WTC11 (cell line): Measurements from ENCODE around the gene RIPK3. TPM values are rescaled to one million over a fixed set of nuclear protein-coding genes. Genes with fewer than 3 reads are reported as not detected.

Experiments
- ATAC-seq: fragments of 200-7000 bp; cut with Tn5 transposase; 2 replicates; pipeline ENCODE4 v1.10.0; 2021; ENCODE audit warnings: mild to moderate bottlenecking, moderate library complexity
- CTCF ChIA-PET: fragments of 300-600 bp; sonication (Branson Sonifier 250); formaldehyde crosslinking; loops from one replicate; lab custom pipeline; 2021; ENCODE audit warnings: antibody characterized with exemption; lab: Charles Lee
- POLR2A ChIA-PET: fragments of 350-600 bp; sonication (Branson Sonifier 250); formaldehyde crosslinking; loops from one replicate; lab custom pipeline; 2021; ENCODE audit warnings: antibody characterized with exemption; lab: Charles Lee
- DNase-seq: peaks from one replicate; pipeline ENCODE4 v3.0.0; 2021; ENCODE audit warnings: low spot score
- H3K27ac Mint-ChIP-seq: 2 replicates; pipeline ENCODE4 v1.8.0; 2021; ENCODE audit warnings: mixed read lengths
- H3K27me3 Mint-ChIP-seq: 2 replicates; pipeline ENCODE4 v1.8.0; 2021; ENCODE audit warnings: low read depth, mild to moderate bottlenecking, moderate library complexity, mixed read lengths
- H3K36me3 Mint-ChIP-seq: 2 replicates; pipeline ENCODE4 v1.8.0; 2021; ENCODE audit warnings: mixed read lengths
- H3K4me1 Mint-ChIP-seq: 2 replicates; pipeline ENCODE4 v1.8.0; 2022; ENCODE audit warnings: mixed read lengths
- H3K4me3 Mint-ChIP-seq: 2 replicates; pipeline ENCODE4 v1.8.0; 2021; ENCODE audit warnings: mild to moderate bottlenecking, moderate library complexity, mixed read lengths
- H3K9me3 Mint-ChIP-seq: 2 replicates; pipeline ENCODE4 v1.8.0; 2021; ENCODE audit warnings: mixed read lengths
- AFF4 ChIP-seq: sonication (generic); formaldehyde crosslinking; IDR thresholded peaks from 2 replicates; pipeline ENCODE4 v1.8.1; 2023; ENCODE audit warnings: mild to moderate bottlenecking, missing genetic modification reagents, borderline replicate concordance
- CREB1 ChIP-seq: sonication (generic); formaldehyde crosslinking; IDR thresholded peaks from 2 replicates; pipeline ENCODE4 v1.8.0; 2023; ENCODE audit warnings: mild to moderate bottlenecking, missing genetic modification reagents
- EMX1 ChIP-seq: fragments of 250-450 bp; sonication (Bioruptor Pico); IDR thresholded peaks from 2 replicates; pipeline ENCODE4 v1.8.0; 2021; ENCODE audit warnings: mild to moderate bottlenecking
- FOXJ3 ChIP-seq: sonication (generic); formaldehyde crosslinking; IDR thresholded peaks from 2 replicates; pipeline ENCODE4 v1.9.0; 2021; ENCODE audit warnings: missing genetic modification reagents, mild to moderate bottlenecking, borderline replicate concordance
- FOXK1 ChIP-seq: sonication (generic); formaldehyde crosslinking; IDR thresholded peaks from 2 replicates; pipeline ENCODE4 v1.8.0; 2022; ENCODE audit warnings: mild to moderate bottlenecking, moderate library complexity, missing genetic modification reagents
- HMGXB4 ChIP-seq: sonication (generic); formaldehyde crosslinking; IDR thresholded peaks from 2 replicates; pipeline ENCODE4 v1.8.1; 2023; ENCODE audit warnings: mild to moderate bottlenecking, moderate library complexity, missing genetic modification reagents
- KAT7 ChIP-seq: sonication (generic); formaldehyde crosslinking; IDR thresholded peaks from 2 replicates; pipeline ENCODE4 v1.8.1; 2023; ENCODE audit warnings: missing genetic modification reagents, mild to moderate bottlenecking, borderline replicate concordance
- NFE2L1 ChIP-seq: sonication (generic); formaldehyde crosslinking; IDR thresholded peaks from 2 replicates; pipeline ENCODE4 v1.8.1; 2023; ENCODE audit warnings: missing genetic modification reagents
- NR1H2 ChIP-seq: sonication (generic); formaldehyde crosslinking; IDR thresholded peaks from 2 replicates; pipeline ENCODE4 v1.9.0; 2021; ENCODE audit warnings: mild to moderate bottlenecking, moderate library complexity, missing genetic modification reagents
- NR2C2 ChIP-seq: sonication (generic); formaldehyde crosslinking; IDR thresholded peaks from 2 replicates; pipeline ENCODE4 v1.8.0; 2022; ENCODE audit warnings: mild to moderate bottlenecking, missing genetic modification reagents
- NR3C1 ChIP-seq: sonication (generic); formaldehyde crosslinking; conservative IDR thresholded peaks from 2 replicates; pipeline ENCODE4 v1.8.1; 2023; ENCODE audit warnings: low read depth, mild to moderate bottlenecking, missing genetic modification reagents
- ZBTB21 ChIP-seq: sonication (generic); formaldehyde crosslinking; IDR thresholded peaks from 2 replicates; pipeline ENCODE4 v1.8.1; 2023; ENCODE audit warnings: mild to moderate bottlenecking, missing genetic modification reagents, borderline replicate concordance
- ZNF121 ChIP-seq: sonication (generic); formaldehyde crosslinking; IDR thresholded peaks from 2 replicates; pipeline ENCODE4 v1.8.0; 2023; ENCODE audit warnings: missing genetic modification reagents
- ZNF263 ChIP-seq: sonication (generic); formaldehyde crosslinking; IDR thresholded peaks from 2 replicates; pipeline ENCODE4 v1.8.1; 2022; ENCODE audit warnings: low read depth, mild to moderate bottlenecking, moderate library complexity, missing genetic modification reagents
- ZNF416 ChIP-seq: fragments of 250-450 bp; sonication (Bioruptor Pico); IDR thresholded peaks from 2 replicates; pipeline ENCODE4 v1.9.0; 2021; ENCODE audit warnings: mild to moderate bottlenecking, inconsistent platforms
- ZNF423 ChIP-seq: fragments of 250-450 bp; sonication (Bioruptor Pico); IDR thresholded peaks from 2 replicates; pipeline ENCODE4 v2.1.2; 2022; ENCODE audit warnings: mild to moderate bottlenecking, moderate library complexity
- total RNA-seq: library from RNA; stranded (reverse); gene quantifications from 3 replicates; pipeline ENCODE4 v1.2.3, GENCODE V29; 2021
- TF ChIP-seq, protein P1 (sequence below): sonication (generic); formaldehyde crosslinking; IDR thresholded peaks from 2 replicates; pipeline ENCODE4 v1.8.1; 2022; ENCODE audit warnings: mild to moderate bottlenecking, missing genetic modification reagents, moderate library complexity, borderline replicate concordance
- TF ChIP-seq, protein P2 (sequence below): sonication (generic); formaldehyde crosslinking; IDR thresholded peaks from 2 replicates; pipeline ENCODE4 v1.8.0; 2022; ENCODE audit warnings: missing genetic modification reagents
- TF ChIP-seq, protein P3 (sequence below): sonication (generic); formaldehyde crosslinking; IDR thresholded peaks from 2 replicates; pipeline ENCODE4 v1.8.1; 2023; ENCODE audit warnings: mild to moderate bottlenecking, missing genetic modification reagents, moderate library complexity
- TF ChIP-seq, protein P4 (sequence below): sonication (generic); formaldehyde crosslinking; IDR thresholded peaks from 2 replicates; pipeline ENCODE4 v1.8.1; 2022; ENCODE audit warnings: low read depth, missing genetic modification reagents, borderline replicate concordance

RIPK3 gene
- total RNA-seq, 1 experiment from 2014 or later: 0.83 TPM

GRCh38 chr14:24384169-24384568 lies 44.4 kb upstream of the RIPK3 start:
- no peaks in the 10 kb centered on the region for H3K36me3 Mint-ChIP-seq
- POLR2A ChIA-PET: no interaction called here
- H3K9me3 Mint-ChIP-seq: no peaks in the 10 kb centered on the region
- TF ChIP-seq ZNF416 (no peak), ZNF121 (no peak), NR2C2 (CRISPR knock-in tag) (no peak), CREB1 (CRISPR knock-in tag) (no peak), ZNF263 (CRISPR knock-in tag) (no peak), EMX1 (CRISPR knock-in tag) (no peak), AFF4 (CRISPR knock-in tag) (no peak), ZBTB21 (CRISPR knock-in tag) (no peak), NR3C1 (CRISPR knock-in tag) (no peak), NFE2L1 (CRISPR knock-in tag) (no peak), FOXK1 (no peak), FOXJ3 (CRISPR knock-in tag) (no peak), NR1H2 (no peak), KAT7 (no peak), HMGXB4 (CRISPR knock-in tag) (no peak), ZNF423 (CRISPR knock-in tag) (no peak)
- TF ChIP-seq, protein P1, sequence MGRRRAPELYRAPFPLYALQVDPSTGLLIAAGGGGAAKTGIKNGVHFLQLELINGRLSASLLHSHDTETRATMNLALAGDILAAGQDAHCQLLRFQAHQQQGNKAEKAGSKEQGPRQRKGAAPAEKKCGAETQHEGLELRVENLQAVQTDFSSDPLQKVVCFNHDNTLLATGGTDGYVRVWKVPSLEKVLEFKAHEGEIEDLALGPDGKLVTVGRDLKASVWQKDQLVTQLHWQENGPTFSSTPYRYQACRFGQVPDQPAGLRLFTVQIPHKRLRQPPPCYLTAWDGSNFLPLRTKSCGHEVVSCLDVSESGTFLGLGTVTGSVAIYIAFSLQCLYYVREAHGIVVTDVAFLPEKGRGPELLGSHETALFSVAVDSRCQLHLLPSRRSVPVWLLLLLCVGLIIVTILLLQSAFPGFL (CRISPR knock-in tag): no peak
- TF ChIP-seq, protein P2, sequence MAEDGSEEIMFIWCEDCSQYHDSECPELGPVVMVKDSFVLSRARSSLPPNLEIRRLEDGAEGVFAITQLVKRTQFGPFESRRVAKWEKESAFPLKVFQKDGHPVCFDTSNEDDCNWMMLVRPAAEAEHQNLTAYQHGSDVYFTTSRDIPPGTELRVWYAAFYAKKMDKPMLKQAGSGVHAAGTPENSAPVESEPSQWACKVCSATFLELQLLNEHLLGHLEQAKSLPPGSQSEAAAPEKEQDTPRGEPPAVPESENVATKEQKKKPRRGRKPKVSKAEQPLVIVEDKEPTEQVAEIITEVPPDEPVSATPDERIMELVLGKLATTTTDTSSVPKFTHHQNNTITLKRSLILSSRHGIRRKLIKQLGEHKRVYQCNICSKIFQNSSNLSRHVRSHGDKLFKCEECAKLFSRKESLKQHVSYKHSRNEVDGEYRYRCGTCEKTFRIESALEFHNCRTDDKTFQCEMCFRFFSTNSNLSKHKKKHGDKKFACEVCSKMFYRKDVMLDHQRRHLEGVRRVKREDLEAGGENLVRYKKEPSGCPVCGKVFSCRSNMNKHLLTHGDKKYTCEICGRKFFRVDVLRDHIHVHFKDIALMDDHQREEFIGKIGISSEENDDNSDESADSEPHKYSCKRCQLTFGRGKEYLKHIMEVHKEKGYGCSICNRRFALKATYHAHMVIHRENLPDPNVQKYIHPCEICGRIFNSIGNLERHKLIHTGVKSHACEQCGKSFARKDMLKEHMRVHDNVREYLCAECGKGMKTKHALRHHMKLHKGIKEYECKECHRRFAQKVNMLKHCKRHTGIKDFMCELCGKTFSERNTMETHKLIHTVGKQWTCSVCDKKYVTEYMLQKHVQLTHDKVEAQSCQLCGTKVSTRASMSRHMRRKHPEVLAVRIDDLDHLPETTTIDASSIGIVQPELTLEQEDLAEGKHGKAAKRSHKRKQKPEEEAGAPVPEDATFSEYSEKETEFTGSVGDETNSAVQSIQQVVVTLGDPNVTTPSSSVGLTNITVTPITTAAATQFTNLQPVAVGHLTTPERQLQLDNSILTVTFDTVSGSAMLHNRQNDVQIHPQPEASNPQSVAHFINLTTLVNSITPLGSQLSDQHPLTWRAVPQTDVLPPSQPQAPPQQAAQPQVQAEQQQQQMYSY: no peak
- TF ChIP-seq, protein P3, sequence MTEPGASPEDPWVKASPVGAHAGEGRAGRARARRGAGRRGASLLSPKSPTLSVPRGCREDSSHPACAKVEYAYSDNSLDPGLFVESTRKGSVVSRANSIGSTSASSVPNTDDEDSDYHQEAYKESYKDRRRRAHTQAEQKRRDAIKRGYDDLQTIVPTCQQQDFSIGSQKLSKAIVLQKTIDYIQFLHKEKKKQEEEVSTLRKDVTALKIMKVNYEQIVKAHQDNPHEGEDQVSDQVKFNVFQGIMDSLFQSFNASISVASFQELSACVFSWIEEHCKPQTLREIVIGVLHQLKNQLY (CRISPR knock-in tag): no peak
- TF ChIP-seq, protein P4, sequence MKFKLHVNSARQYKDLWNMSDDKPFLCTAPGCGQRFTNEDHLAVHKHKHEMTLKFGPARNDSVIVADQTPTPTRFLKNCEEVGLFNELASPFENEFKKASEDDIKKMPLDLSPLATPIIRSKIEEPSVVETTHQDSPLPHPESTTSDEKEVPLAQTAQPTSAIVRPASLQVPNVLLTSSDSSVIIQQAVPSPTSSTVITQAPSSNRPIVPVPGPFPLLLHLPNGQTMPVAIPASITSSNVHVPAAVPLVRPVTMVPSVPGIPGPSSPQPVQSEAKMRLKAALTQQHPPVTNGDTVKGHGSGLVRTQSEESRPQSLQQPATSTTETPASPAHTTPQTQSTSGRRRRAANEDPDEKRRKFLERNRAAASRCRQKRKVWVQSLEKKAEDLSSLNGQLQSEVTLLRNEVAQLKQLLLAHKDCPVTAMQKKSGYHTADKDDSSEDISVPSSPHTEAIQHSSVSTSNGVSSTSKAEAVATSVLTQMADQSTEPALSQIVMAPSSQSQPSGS: no peak
- peaks cover 21% of the 10 kb centered on the region for H3K4me1 Mint-ChIP-seq
- DNase-seq (no peak), ATAC-seq (no peak)
- no peaks in the 10 kb centered on the region; the same call in none of the 2 replicates for H3K27me3 Mint-ChIP-seq
- CTCF ChIA-PET: interaction anchor here (0.7 kb wide), 1 partner anchor 48 kb away, joined by 3 read pairs; no protein-coding TSS in a partner anchor
- H3K4me3 Mint-ChIP-seq: no peak overlapping the region
- no peak overlapping the region for H3K27ac Mint-ChIP-seq
